PC-3 (cell line): ENCODE results near the gene TTC7B. TPM values are rescaled to one million over a fixed set of nuclear protein-coding genes. Genes with fewer than 3 reads are reported as not detected.
A peak's percentile ranks its signal among the peaks of the same experiment; 100 is the strongest.

Experiments
- ATAC-seq: fragments of 200-7000 bp; cut with Tn5 transposase; 2 replicates; pipeline ENCODE4 v1.9.1; 2020; ENCODE audit warnings: mild to moderate bottlenecking, moderate library complexity
- BruUV-seq: library from RNA; stranded (reverse); fragments of 400-500 nt; replicated peaks from 2 replicates; lab custom pipeline; 2021; lab: Mats Ljungman, UMichigan
- CTCF ChIA-PET: fragments of 300-600 bp; sonication (Branson Sonifier 250); formaldehyde crosslinking; loops from one replicate; lab custom pipeline; 2022; ENCODE audit warnings: antibody characterized with exemption; lab: Charles Lee
- POLR2A ChIA-PET: fragments of 300-600 bp; sonication (Branson Sonifier 250); formaldehyde crosslinking; loops from one replicate; lab custom pipeline; 2022; ENCODE audit warnings: antibody characterized with exemption; ENCODE audit not compliant: unreplicated experiment; lab: Charles Lee
- DNase-seq: peaks from one replicate; pipeline ENCODE4 v3.0.0-alpha.2; 2015
- H2AFZ ChIP-seq: fragments of 300-600 bp; sonication (generic); 2 replicates; pipeline ENCODE4 v1.6.0; 2016; ENCODE audit warnings: antibody characterized with exemption, low read length
- H3F3A ChIP-seq: fragments of 300-600 bp; sonication (generic); one replicate; pipeline ENCODE4 v1.6.0; 2017; ENCODE audit warnings: antibody characterized with exemption, low read length, control low read depth, mild to moderate bottlenecking; ENCODE audit not compliant: unreplicated experiment
- H3K27ac ChIP-seq: fragments of 300-600 bp; sonication (generic); 2 replicates; pipeline ENCODE4 v1.5.1; 2016; ENCODE audit warnings: mild to moderate bottlenecking, low read length
- H3K27me3 ChIP-seq: fragments of 300-600 bp; sonication (generic); 2 replicates; pipeline ENCODE4 v1.6.1; 2016; ENCODE audit warnings: low read length, mixed read lengths
- H3K36me3 ChIP-seq: fragments of 300-600 bp; sonication (generic); 2 replicates; pipeline ENCODE4 v1.6.1; 2016; ENCODE audit warnings: low read depth, mixed run types, low read length, mixed read lengths
- H3K4me1 ChIP-seq: fragments of 300-600 bp; sonication (generic); 2 replicates; pipeline ENCODE4 v1.5.1; 2016; ENCODE audit warnings: low read length; ENCODE audit not compliant: insufficient read depth
- H3K4me2 ChIP-seq: fragments of 300-600 bp; sonication (generic); 2 replicates; pipeline ENCODE4 v1.6.0; 2016; ENCODE audit warnings: low read length
- H3K4me3 ChIP-seq: fragments of 300-600 bp; sonication (generic); 2 replicates; pipeline ENCODE4 v1.5.1; 2016; ENCODE audit warnings: mild to moderate bottlenecking, low read length, mixed read lengths
- H3K79me2 ChIP-seq: fragments of 300-600 bp; sonication (generic); 2 replicates; pipeline ENCODE4 v1.6.1; 2017; ENCODE audit warnings: low read length, mixed read lengths
- H3K9ac ChIP-seq: fragments of 300-600 bp; sonication (generic); 2 replicates; pipeline ENCODE4 v1.6.0; 2016; ENCODE audit warnings: mild to moderate bottlenecking, low read length
- H3K9me2 ChIP-seq: fragments of 300-600 bp; sonication (generic); replicated peaks from 2 replicates; pipeline ENCODE4 v1.6.1; 2016; ENCODE audit warnings: mixed run types, low read length, mixed read lengths
- H3K9me3 ChIP-seq: fragments of 300-600 bp; sonication (generic); 2 replicates; pipeline ENCODE4 v1.6.1; 2016; ENCODE audit warnings: low read length, mixed read lengths
- H4K20me1 ChIP-seq: fragments of 300-600 bp; sonication (generic); 2 replicates; pipeline ENCODE4 v1.6.1; 2016; ENCODE audit warnings: low read length, mixed read lengths
- CTCF ChIP-seq: fragments of 300-600 bp; sonication (generic); conservative IDR thresholded peaks from 2 replicates; pipeline ENCODE4 v1.5.1; 2017; ENCODE audit warnings: antibody characterized with exemption, low read depth, mild to moderate bottlenecking, low read length
- EZH2 ChIP-seq: fragments of 300-600 bp; sonication (generic); IDR thresholded peaks from one replicate; pipeline ENCODE4 v1.6.1; 2017; ENCODE audit warnings: antibody characterized with exemption, mild to moderate bottlenecking, low read length; ENCODE audit not compliant: unreplicated experiment
- EZH2phosphoT487 ChIP-seq: fragments of 300-600 bp; sonication (generic); IDR thresholded peaks from 2 replicates; pipeline ENCODE4 v1.6.1; 2018; ENCODE audit warnings: mild to moderate bottlenecking, antibody characterized with exemption, low read length, borderline replicate concordance
- intact Hi-C: fragments of 100-400 bp; cut with micrococcal nuclease; formaldehyde crosslinking; loops from 2 replicates; pipeline ENCODE4 v1.9.0; 2023
- total RNA-seq: library from RNA; depleted of rRNA; stranded (reverse); fragments of >200 nt; gene quantifications from 2 replicates; pipeline ENCODE4 v1.2.3, GENCODE V29; 2014

Gene TTC7B
- total RNA-seq, 1 experiment from 2014 or later: 45.6 TPM

- no peaks in the 10 kb centered on the region for H4K20me1 ChIP-seq
- no peak overlapping the region for H3K9ac ChIP-seq
- no peak overlapping the region for H3K27ac ChIP-seq
- ChIA-PET CTCF (interaction anchor here (1.0 kb wide), 1 partner anchor 44 kb away, joined by 4 read pairs; no protein-coding TSS in a partner anchor), POLR2A (no interaction called here)
- H3F3A ChIP-seq: no peaks in the 10 kb centered on the region
- DNase-seq: no peak
- H3K4me1 ChIP-seq: peaks cover 20% of the 10 kb centered on the region
- intact Hi-C loops: no loop called here
- no peak overlapping the region for H3K4me3 ChIP-seq
- BruUV-seq: no TSS peak
- TF ChIP-seq EZH2phosphoT487: no peak
- no peak for TF ChIP-seq EZH2
- TF ChIP-seq CTCF: no peak
- no peaks in the 10 kb centered on the region for H3K36me3 ChIP-seq
- ATAC-seq: peak; percentile 59
- H3K79me2 ChIP-seq: no peaks in the 10 kb centered on the region
- H3K9me3 ChIP-seq: no peaks in the 10 kb centered on the region
- no peaks in the 10 kb centered on the region for H3K27me3 ChIP-seq
- H3K9me2 ChIP-seq: no peaks in the 10 kb centered on the region
- H3K4me2 ChIP-seq: no peak overlapping the region
- no peak overlapping the region for H2AFZ ChIP-seq
These were observed 101.4 kb downstream of the TTC7B start for GRCh38 chr14:90714811-90715210.

- CTCF ChIA-PET: no interaction called here
These were observed 111.4 kb downstream of the TTC7B start for GRCh38 chr14:90704738-90705392.

More at GRCh38 chr14:90704738-90705392, 111.4 kb downstream of the TTC7B start:
- H4K20me1 ChIP-seq: no peaks in the 10 kb centered on the region
- BruUV-seq: no TSS peak
- DNase-seq (no peak), ATAC-seq (no peak)
- H3K36me3 ChIP-seq: no peaks in the 10 kb centered on the region
- H3F3A ChIP-seq: no peaks in the 10 kb centered on the region
- H3K4me1 ChIP-seq: no peaks in the 10 kb centered on the region
- no peak overlapping the region for H3K9ac ChIP-seq
- H3K4me2 ChIP-seq: no peak overlapping the region
- no peaks in the 10 kb centered on the region for H3K9me2 ChIP-seq
- H3K9me3 ChIP-seq: no peaks in the 10 kb centered on the region
- no peak overlapping the region for H3K27ac ChIP-seq
- H3K79me2 ChIP-seq: no peaks in the 10 kb centered on the region
- no peaks in the 10 kb centered on the region for H3K27me3 ChIP-seq
- H3K4me3 ChIP-seq: no peak overlapping the region
- TF ChIP-seq CTCF: no peak
- no peak for TF ChIP-seq EZH2phosphoT487
- TF ChIP-seq EZH2: no peak
- POLR2A ChIA-PET: no interaction called here
- intact Hi-C loops: no loop called here
- no peak overlapping the region for H2AFZ ChIP-seq
